ENCODE measurements around the gene TMEM72.

TMEM72 gene

DNA sequence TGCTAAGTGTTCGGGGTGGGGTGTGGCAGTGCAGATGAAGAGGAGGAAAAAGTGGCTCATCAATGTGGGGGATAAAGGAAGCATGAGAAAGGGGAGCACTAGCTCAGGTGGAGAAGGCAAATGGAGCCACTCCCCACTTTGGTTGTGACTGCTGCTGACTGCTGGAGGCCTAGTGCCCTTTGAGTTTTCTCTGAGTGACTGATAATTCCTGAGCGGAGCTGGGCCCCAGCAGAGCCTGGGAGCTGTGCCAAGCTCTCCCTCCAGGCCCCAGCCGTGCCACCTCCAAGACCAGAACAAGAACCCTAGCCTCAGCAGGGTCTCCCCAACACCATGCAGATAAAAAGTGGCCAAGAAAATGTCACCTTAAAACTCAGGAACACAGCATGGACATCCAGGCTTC lies 38.8 kb downstream of the TMEM72 start:
- no peak overlapping the region for H3K27ac ChIP-seq
- DNase-seq (ENCODE audit: low read depth, low spot score), result no peak

DNA sequence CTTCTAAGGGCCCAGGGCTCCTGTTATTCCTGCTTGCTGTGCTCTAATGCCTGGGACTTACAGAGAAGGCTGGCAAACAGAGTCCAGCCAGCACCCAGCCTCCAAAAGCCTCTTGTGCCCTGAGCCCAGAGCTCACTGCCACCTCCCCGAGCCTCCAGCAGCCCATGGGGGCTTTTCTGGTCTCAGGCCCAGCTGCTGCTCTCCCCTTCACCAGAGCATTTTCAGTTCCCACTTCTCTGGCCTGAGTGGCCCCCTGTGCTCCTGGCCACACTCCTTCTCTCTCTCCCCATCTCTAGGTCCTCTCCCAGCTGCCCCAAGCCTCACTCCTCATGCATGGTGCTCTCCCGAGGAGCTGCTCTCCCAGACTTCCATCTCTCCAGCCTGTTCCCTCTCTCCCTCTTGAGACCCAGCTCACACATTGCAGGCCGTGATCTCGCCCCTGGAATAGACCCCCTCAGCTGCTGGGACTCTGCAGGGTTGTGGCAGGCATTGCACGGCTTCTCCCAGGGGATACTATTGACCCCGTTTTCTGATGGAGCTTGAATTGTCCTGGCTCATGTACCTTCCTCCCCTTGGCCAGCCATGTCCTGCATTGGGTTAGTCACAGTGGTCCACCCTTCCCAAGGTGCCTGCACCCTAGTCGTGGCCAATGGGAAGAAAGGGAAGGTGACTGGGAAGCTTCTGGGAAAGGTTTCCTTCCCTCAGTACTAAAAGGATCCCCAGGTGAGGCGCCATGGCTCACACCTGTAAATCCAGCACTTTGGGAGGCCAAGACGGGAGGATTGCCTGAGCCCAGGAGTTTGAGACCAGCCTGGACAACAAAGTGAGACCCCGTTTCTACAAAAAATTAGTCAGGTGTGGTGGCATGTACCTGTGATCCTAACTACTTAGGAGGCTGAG lies 39.4 kb downstream of the TMEM72 start:
- no peak for DNase-seq (ENCODE audit: low read depth, low spot score)
- no peak overlapping the region for H3K27ac ChIP-seq

DNA sequence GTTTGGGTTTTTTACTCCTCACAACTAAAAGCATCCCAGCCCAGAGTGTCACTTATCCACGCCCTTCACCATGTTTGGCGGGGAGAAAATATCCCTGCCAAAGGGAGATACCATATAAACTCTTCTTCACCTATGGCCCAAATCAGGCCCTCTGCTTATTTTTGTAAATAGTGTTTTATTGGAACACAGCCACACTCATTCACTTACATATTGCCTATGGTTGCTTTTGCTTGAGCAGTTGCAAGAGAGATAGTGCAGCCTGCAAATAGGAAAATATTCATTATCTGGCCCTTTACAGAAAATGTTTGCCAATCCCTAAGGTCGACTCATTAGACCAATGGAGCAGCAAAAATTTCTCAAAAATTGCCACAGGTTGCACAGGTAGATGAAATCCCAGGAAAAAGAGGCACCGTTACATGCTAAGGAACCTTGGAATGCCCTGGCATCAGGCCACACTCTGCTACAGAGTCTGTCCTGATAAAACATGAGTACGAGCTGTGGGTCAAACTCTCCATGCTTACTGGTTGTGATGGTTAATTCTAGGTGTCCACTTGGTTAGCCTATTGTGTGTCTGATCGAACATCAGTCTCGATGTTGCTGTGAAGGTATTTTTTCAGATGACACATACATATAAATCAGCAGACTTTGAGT lies 40.6 kb downstream of the TMEM72 start:
- no peak for DNase-seq (ENCODE audit: low read depth, low spot score)
- no peak overlapping the region for H3K27ac ChIP-seq

DNA sequence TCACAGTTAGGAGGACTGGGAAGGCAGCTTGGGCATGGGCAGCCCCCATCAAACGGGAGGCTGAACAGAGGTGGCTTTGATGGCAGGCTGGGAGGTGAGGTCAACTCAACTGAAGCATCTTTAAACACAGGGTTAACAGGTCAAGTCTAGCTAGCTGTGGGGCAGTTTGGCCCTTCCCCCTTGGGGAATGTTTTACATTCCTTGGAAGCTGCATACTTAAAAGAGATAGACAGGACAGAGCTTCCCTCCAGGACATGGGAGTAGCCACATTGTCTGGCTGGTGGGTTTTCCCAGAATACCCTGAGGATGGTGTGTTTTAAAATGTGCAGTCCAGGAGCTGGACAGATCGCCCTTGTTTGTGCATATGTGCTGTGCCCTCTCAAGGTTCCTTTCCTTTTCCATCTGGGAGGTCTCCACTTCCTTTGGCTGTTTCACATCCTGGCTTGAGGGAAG lies 41.7 kb downstream of the TMEM72 start:
- DNase-seq (ENCODE audit: low read depth, low spot score), result no peak
- H3K27ac ChIP-seq, result no peak overlapping the region

DNA sequence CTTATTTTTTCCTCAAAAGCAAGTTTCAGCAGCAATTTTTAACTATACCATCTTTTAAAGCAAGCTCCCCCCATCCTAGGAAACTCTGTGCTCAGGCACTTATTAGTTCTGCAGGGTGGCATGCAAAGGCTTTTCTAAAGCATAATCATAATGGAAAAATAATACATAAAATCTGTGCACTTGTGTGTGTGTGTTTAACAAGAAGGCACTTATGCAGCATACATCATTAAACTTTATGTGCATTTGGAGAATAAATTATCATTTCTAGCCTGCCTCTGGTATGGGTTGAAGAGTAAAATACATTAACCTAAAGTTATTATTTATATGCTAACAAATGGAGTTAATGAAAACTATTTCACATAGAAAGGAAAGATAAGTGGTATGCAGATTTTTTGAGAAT lies 42.9 kb downstream of the TMEM72 start:
- no peak overlapping the region for H3K27ac ChIP-seq
- no peak for DNase-seq (ENCODE audit: low read depth, low spot score)

DNA sequence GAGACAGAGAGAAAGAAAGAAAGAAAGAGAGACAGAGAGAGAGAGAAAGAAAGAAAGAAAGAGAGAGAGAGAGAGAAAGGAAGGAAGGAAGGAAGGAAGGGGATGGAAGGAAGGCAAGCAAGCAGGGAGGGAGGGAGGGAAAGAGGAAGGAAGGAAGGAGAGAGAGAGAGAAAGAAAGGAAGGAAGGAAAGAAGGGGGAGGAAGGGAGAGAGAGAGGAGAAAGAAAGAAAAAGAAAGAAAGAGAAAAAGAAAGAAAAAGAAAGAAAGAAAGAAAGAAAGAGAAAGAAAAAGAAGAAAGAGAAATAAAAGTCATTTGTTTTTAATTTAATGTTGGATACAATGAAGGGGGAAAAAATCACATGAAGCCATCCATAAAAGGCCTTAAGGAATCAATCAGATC lies 43.8 kb downstream of the TMEM72 start:
- DNase-seq (ENCODE audit: low read depth, low spot score), result no peak
- H3K27ac ChIP-seq, result no peak overlapping the region

DNA sequence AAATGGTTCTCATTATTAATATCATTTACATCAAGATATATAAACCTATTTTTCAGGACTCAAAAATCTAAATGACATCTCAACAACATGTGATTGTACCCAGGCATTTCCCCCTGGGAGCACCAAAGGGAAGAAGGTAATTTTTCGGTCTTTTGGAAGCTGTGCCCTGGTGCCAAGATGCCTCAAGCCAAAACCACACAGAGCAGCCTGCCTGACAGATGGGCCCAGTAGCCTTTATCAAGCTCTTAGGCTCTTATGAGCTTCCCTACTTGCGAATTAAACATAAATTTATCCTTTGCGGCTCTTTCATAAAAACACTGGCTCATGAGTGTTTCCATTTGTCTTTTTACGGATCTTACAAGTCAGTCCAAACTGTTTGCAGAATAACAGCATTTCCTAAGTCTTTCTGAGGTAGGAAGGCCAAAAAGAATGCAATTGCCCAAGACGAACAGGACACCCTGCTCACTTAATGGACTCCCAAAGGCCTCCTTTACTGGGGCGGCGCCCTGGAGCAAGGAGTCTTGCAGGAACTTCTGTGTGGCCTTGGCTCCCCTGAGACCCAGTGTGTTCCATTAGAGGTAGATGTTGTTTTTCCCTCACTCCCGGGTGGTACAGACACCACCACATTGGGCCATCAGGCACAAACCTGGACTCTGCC lies 44.4 kb downstream of the TMEM72 start:
- no peak overlapping the region for H3K27ac ChIP-seq
- no peak for DNase-seq (ENCODE audit: low read depth, low spot score)

DNA sequence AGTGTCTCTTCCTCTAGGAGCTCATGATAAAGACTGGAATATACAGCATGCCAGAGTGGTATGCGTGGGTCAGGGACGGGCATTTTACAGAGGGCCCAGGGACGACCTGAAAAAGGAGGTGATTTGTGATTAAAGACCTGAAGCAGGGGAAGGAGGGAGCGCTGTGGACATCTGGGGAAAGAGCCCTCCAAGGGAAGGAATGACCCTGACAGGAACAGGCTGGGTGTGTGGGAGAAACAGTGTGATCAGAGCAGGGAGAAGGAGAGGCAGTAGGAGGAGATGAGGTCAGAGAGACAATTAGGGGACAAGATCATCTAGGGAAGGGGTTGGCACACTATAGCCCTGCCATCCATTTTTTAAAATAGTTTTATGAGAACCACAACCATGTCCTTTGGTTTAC lies 45.1 kb downstream of the TMEM72 start:
- no peak for DNase-seq (ENCODE audit: low read depth, low spot score)
- H3K27ac ChIP-seq, result no peak overlapping the region

DNA sequence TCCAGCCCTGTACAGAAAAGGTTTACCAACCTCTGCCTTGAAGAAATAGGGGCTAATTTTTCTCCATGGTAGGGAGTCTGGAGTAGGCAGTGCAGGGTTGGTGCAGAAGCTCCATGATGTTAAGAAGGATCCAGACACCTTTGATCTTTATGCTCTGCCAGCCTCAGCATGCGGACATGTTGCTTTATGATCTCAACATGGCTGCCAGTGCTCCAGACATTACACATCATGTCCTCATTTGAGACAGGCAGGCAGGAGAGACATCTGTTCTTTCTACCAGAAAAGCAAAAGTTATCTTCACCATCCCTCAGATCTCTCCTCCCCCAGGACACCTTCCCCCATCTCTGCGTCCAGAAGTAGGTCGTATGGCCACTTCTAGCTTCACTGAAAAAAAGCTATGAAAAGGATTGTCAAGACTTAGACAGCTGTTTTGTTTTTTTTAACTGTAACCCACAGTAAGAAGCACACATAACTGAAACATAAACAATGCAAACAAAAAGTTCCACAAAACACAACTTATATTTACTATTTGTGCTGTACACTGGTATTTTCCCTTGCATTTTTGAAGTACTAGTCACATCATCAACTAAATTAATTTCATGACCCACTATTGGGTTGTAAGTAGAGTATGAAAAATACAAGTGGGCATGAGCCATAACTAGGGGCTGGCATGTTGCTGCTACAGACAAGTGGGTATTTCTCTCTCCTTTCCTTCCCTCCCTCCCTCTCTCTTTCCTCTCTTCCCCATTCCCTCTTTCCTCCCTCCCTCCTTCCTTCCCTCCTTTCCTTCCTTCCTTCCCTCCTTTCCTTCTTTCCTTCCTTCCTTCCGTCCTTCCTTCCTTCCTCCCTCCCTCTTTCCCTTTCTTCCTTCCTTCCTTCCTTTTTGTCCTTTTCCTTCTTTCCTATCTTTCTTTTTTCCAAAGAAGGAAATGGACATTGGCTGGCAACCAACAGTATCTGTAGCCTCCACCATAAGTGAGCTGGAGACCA lies 45.9 kb downstream of the TMEM72 start:
- no peak overlapping the region for H3K27ac ChIP-seq
- no peak for DNase-seq (ENCODE audit: low read depth, low spot score)

DNA sequence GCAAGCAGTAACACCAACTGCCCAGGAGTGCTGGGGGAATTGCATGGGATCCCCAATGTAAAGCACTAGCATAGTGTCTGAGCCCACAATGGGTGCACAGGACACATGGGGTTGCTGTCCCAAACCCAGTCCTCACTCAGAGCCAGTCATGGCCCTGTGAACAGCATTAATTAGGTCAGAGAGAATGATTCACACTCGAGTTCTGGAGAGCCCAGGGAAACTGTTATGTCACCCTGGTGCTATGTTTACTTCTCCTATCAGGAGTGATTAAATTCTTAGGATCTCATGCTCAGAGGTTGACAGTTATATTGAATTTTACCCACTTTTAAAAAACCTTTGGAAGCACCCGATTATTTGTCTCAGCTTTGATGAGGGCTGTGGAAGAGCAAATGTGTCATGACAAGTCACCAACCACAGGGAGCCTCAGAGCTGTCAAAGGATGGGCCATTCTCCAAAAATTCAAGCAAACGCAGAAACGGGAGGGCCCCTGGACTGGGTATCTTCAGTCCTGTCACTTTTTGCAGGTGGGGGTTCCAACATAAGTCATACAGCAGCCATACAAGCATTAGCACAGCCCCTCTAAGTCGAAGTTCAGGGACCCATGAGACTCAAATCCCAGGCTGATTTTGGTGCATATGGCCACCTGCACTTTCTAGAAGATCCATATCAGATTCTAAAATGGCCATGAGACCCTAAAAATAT lies 47.2 kb downstream of the TMEM72 start:
- no peak for DNase-seq (ENCODE audit: low read depth, low spot score)
- H3K27ac ChIP-seq, result no peak overlapping the region

DNA sequence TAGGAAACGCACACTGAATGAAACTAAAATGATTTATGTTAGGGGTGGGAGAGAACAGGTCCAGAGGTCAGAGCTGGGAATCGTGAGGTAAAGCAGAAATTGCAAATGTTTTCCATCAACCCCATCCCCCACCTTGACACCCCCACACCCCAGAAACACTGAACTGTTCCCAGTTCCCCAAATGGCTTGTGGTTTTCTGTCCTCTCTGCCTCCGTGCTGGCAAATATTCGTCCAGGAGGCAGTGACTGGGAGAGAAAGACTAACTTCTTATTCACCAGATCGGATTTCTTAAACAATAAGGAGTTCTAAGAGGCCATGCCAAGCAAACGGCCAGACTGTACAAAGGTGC lies 47.7 kb downstream of the TMEM72 start:
- peak overlapping the region; percentile 38 for H3K27ac ChIP-seq
- no peak for DNase-seq (ENCODE audit: low read depth, low spot score)

DNA sequence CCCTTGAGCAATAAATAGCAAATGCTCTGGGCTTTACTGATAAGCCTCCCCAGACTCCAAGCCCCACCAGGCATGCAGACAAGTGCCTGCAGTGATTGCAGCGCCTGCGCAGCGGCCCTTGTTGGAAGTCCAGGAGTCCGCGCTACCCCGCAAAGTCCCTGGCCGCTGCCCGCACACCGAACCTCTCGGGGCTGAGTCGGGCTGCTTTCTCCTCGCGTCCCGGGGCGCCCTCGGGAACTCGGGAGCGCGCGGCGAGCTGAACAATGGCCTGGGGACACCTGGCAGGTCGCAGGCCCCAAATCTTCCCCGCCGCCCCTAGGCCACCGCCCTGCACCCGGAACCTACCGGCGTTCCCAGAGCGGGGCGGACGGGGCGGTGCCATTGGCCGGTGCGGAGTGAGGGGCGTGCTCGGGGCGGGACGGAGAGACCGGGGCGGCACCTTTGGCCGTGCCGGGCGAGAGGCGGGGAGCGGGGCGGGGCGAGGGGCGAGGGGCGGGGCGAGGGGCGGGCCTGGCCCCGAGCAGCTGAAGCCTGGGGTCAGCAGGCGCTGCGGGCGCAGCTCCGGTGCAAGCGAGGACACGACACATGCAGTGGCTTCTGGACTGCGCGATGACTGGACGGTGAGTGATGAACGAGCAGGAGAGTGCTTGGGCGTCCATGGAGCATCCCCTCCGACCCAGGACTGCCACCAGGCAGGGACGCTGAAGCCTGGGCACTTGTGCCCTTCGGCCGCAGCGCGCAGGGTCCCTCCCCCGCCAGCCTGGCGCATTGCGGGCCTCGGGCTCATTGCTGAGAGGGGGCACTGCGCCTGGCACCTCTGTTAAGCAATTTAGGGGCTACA lies 48.3 kb downstream of the TMEM72 start, which contains the start of gene RASSF4:
RASSF4 (plus strand) TSS at position 556 of the 841 bp plus-strand sequence. CDS start 10,401 bp downstream, outside the sequence.
- DNase-seq (ENCODE audit: low read depth, low spot score), result no peak
- H3K27ac ChIP-seq, result peak within 1 kb of the TSS; percentile 38

DNA sequence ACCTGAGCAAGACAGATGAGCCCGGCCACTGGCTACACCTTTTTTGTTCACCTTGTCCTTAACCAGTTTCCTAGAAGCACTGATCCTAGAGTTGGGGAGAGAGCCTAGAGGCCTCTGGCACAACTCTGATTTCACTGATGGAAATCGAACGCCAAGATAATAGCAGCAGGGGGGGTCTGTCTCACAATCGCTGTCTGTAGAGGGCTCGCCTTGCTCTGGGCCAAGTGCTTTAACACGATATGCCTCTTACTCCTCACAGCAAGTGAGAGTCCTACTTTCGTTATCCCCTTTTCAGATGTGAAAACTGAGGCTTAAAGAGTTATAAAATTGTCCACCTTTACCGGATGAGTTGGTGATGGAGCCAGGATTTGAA lies 48.9 kb downstream of the TMEM72 start:
- no peak for DNase-seq (ENCODE audit: low read depth, low spot score)
- H3K27ac ChIP-seq, result no peak overlapping the region

DNA sequence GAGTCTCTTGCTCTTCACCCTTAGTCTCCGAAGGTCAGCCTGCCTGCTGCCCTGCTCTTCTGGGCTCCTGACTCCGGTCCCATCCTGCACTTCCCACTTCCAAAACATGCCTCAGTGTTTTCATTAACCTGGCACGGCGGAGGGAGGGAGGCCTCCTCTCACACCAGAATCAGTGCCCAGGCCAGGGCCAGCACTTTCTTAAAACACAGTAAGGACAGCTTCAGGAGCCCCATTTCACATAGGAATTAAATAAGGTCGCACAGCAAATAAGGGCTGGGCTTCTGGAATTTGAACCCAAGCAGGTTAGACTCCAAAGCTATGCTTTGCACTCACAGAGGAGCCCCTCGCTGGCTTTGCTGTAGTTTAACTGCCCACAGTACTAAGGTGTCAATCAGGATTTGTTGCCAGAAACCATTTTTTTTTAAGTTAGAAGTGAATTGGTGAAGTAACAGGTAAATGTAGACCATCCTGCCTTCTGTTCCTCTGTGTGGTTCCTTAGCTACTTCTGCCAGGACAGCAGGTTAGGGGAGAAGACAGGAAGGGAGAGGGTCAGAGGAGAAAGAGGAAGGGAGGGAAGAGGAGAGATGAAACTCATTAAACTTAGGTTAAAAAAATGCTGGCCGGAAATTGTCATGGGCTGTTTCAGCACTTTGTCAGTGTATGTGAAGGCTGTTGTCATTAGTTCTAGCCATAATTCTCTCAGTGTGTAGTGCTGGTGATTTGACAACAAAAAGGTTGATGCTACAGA lies 49.5 kb downstream of the TMEM72 start:
- H3K27ac ChIP-seq, result no peak overlapping the region
- DNase-seq (ENCODE audit: low read depth, low spot score), result no peak

DNA sequence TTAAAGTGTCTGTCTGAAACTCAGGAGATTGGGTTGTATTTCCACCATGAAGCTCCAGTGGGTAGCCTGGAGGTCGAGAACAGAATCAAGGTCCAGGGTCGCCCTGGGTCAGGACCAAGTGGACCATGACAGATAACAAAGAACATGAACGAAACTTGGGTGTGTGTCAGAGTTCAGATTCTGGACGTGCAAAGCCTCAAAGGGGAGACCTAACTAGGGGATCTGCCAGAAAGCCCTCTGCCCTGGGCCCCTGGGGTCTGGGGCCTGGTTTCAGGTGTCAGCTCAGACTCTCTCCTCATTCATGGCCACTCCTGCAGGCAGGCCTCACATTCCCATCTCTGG lies 50.1 kb downstream of the TMEM72 start:
- DNase-seq (ENCODE audit: low read depth, low spot score), result no peak
- no peak overlapping the region for H3K27ac ChIP-seq

DNA sequence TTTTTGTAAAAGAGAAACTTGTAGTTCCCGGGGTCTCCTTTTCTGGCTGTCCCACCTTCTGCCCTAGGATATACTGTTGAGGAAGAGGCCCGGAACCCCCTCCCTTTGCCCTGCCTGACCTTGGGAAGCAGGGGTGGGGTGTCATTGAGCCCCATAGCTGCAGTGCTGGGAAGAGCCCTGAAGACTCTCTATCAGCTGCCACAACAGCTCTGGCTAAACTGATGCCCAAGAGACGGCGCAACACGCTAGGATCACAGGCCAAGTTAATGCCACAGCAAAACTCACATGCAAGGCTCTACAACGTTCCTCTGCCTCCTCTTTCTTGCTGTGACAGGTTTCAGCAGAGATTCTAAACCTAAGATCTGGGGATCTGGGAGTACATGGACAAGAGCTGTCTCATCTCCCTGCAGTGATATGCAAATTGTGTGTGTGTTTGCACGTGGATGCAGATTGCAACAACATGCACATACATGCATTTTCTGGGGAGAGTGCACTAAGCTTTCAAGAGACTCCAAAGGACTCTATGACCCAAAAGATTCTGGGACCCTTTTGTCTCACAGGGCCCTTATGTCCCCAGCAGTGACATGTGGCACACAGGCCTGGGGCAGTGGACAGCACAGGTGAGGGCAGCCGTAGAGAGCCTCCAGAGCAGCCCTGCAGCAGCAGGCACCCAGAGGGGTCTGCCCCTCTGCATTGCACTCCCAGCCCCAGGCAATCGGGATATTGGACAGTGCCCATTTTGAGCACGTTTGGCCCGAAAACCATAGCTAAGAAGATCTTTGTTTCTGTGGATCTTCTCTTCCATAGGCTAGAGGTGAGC lies 51.0 kb downstream of the TMEM72 start:
- no peak for DNase-seq (ENCODE audit: low read depth, low spot score)
- no peak overlapping the region for H3K27ac ChIP-seq

Data from epithelial cell of prostate (primary cell).